H9 (cell line): ENCODE data around the gene RBM38. TPM values are rescaled to one million over a fixed set of nuclear protein-coding genes. Genes with fewer than 3 reads are reported as not detected.

Experiments
- DNase-seq: peaks from one replicate; pipeline ENCODE4 v3.0.0-alpha.2; 2017
- H2AFZ ChIP-seq: one replicate; pipeline ENCODE4 v1.6.1; 2013; ENCODE audit warnings: mild to moderate bottlenecking, low read length, control low read depth, moderate library complexity
- H2AK5ac ChIP-seq: 2 replicates; pipeline ENCODE4 v1.6.1; 2013; ENCODE audit warnings: low read length, control low read depth, mixed read lengths; ENCODE audit not compliant: insufficient read length
- H2BK120ac ChIP-seq: one replicate; pipeline ENCODE4 v1.6.1; 2013; ENCODE audit warnings: low read depth, mild to moderate bottlenecking, low read length, control low read depth, inconsistent platforms; ENCODE audit not compliant: poor library complexity, severe bottlenecking
- H2BK12ac ChIP-seq: 2 replicates; pipeline ENCODE4 v1.6.1; 2013; ENCODE audit warnings: low read length, control low read depth, mixed read lengths, low read depth; ENCODE audit not compliant: insufficient read length
- H2BK15ac ChIP-seq: 2 replicates; pipeline ENCODE4 v1.6.1; 2013; ENCODE audit warnings: low read depth, low read length, control low read depth
- H2BK20ac ChIP-seq: one replicate; pipeline ENCODE4 v1.6.1; 2013; ENCODE audit warnings: low read depth, mild to moderate bottlenecking, low read length, control low read depth, inconsistent platforms; ENCODE audit not compliant: poor library complexity, severe bottlenecking
- H2BK5ac ChIP-seq: 2 replicates; pipeline ENCODE4 v1.6.1; 2013; ENCODE audit warnings: low read length, control low read depth, mixed read lengths; ENCODE audit not compliant: insufficient read length
- H3K14ac ChIP-seq: 2 replicates; pipeline ENCODE4 v1.6.1; 2013; ENCODE audit warnings: low read length, control low read depth; ENCODE audit not compliant: insufficient read depth
- H3K18ac ChIP-seq: 2 replicates; pipeline ENCODE4 v1.6.1; 2013; ENCODE audit warnings: low read depth, mild to moderate bottlenecking, mixed read lengths, low read length, control low read depth; ENCODE audit not compliant: insufficient read length
- H3K23ac ChIP-seq: 2 replicates; pipeline ENCODE4 v1.6.1; 2013; ENCODE audit warnings: low read length, control low read depth, mixed read lengths, low read depth; ENCODE audit not compliant: insufficient read length
- H3K23me2 ChIP-seq: 2 replicates; pipeline ENCODE4 v1.6.1; 2013; ENCODE audit warnings: low read depth, mild to moderate bottlenecking, mixed read lengths, low read length, control low read depth; ENCODE audit not compliant: insufficient read length, poor library complexity, severe bottlenecking
- H3K27ac ChIP-seq: 2 replicates; pipeline ENCODE4 v1.5.1; 2013; ENCODE audit warnings: low read length, control low read depth, mixed read lengths, low read depth; ENCODE audit not compliant: insufficient read length
- H3K27me3 ChIP-seq: 2 replicates; pipeline ENCODE4 v1.6.1; 2013; ENCODE audit warnings: low read length, control low read depth, inconsistent platforms; ENCODE audit not compliant: insufficient read depth
- H3K4ac ChIP-seq: 2 replicates; pipeline ENCODE4 v1.6.1; 2013; ENCODE audit warnings: low read depth, mild to moderate bottlenecking, control low read depth, inconsistent platforms, low read length, moderate library complexity
- H3K4me1 ChIP-seq: 2 replicates; pipeline ENCODE4 v1.6.1; 2013; ENCODE audit warnings: low read length, control low read depth, inconsistent platforms; ENCODE audit not compliant: insufficient read depth
- H3K4me2 ChIP-seq: 2 replicates; pipeline ENCODE4 v1.6.1; 2013; ENCODE audit warnings: low read length, control low read depth, mixed read lengths; ENCODE audit not compliant: insufficient read length, insufficient read depth
- H3K56ac ChIP-seq: 2 replicates; pipeline ENCODE4 v1.6.1; 2013; ENCODE audit warnings: low read depth, mild to moderate bottlenecking, mixed read lengths, low read length, control low read depth; ENCODE audit not compliant: insufficient read length
- H3K79me1 ChIP-seq: 2 replicates; pipeline ENCODE4 v1.6.1; 2013; ENCODE audit warnings: low read depth, mild to moderate bottlenecking, moderate library complexity, low read length, control low read depth, inconsistent platforms; ENCODE audit not compliant: insufficient read depth, poor library complexity, severe bottlenecking
- H3K79me2 ChIP-seq: 2 replicates; pipeline ENCODE4 v1.6.1; 2013; ENCODE audit warnings: low read length, control low read depth, inconsistent platforms; ENCODE audit not compliant: insufficient read depth
- H3K9ac ChIP-seq: 2 replicates; pipeline ENCODE4 v1.6.1; 2013; ENCODE audit warnings: low read length, control low read depth, mixed read lengths; ENCODE audit not compliant: insufficient read length; ENCODE audit errors: extremely low read depth
- H3K9me3 ChIP-seq: one replicate; pipeline ENCODE4 v1.6.1; 2013; ENCODE audit warnings: low read depth, low read length, inconsistent platforms; ENCODE audit not compliant: control insufficient read depth
- H3T11ph ChIP-seq: one replicate; pipeline ENCODE4 v1.6.1; 2013; ENCODE audit warnings: mild to moderate bottlenecking, low read length, control low read depth, inconsistent platforms
- H4K20me1 ChIP-seq: one replicate; pipeline ENCODE4 v1.6.1; 2013; ENCODE audit not compliant: control insufficient read depth, insufficient read length, insufficient read depth
- H4K5ac ChIP-seq: 2 replicates; pipeline ENCODE4 v1.6.1; 2013; ENCODE audit warnings: low read depth, mild to moderate bottlenecking, mixed read lengths, low read length, control low read depth; ENCODE audit not compliant: insufficient read length
- H4K8ac ChIP-seq: replicated peaks from 2 replicates; pipeline ENCODE4 v1.6.1; 2013; ENCODE audit warnings: low read length, control low read depth, mixed read lengths, low read depth; ENCODE audit not compliant: insufficient read length
- H4K91ac ChIP-seq: 2 replicates; pipeline ENCODE4 v1.6.1; 2013; ENCODE audit warnings: low read depth, mild to moderate bottlenecking, moderate library complexity, mixed read lengths, low read length, control low read depth; ENCODE audit not compliant: insufficient read length
- H3K27ac Mint-ChIP-seq, 3 experiments: 2 replicates in 2 of 3; 3 replicates in 1 of 3; pipeline ENCODE4 v1.8.0; 2020 to 2021; ENCODE audit warnings: mixed read lengths in 3 of 3, mild to moderate bottlenecking in 1 of 3, moderate library complexity in 1 of 3
- H3K27me3 Mint-ChIP-seq: 2 replicates; pipeline ENCODE4 v1.8.0; 2021; ENCODE audit warnings: low read depth, mild to moderate bottlenecking, moderate library complexity, mixed read lengths
- H3K36me3 Mint-ChIP-seq, 3 experiments: 2 replicates in 2 of 3; 3 replicates in 1 of 3; pipeline ENCODE4 v1.8.0; 2020 to 2021; ENCODE audit warnings: low read depth in 3 of 3, mixed read lengths in 3 of 3; ENCODE audit not compliant: insufficient read depth in 1 of 3
- H3K4me1 Mint-ChIP-seq, 2 experiments: 2 replicates each; pipeline ENCODE4 v1.8.0; 2020; ENCODE audit warnings: mixed read lengths in 2 of 2
- H3K4me3 Mint-ChIP-seq, 2 experiments: 2 replicates in 1 of 2; 3 replicates in 1 of 2; pipeline ENCODE4 v1.8.0; 2020 to 2021; ENCODE audit warnings: mild to moderate bottlenecking in 2 of 2, mixed read lengths in 2 of 2, moderate library complexity in 1 of 2
- H3K9me3 Mint-ChIP-seq, 2 experiments: 2 replicates in 1 of 2; 3 replicates in 1 of 2; pipeline ENCODE4 v1.8.0; 2020; ENCODE audit warnings: mild to moderate bottlenecking in 2 of 2, mixed read lengths in 2 of 2, moderate library complexity in 1 of 2
- CTCF ChIP-seq: fragments of 200-600 bp; sonication (generic); conservative IDR thresholded peaks from 3 replicates; pipeline ENCODE4 v1.8.0; 2021; ENCODE audit warnings: antibody characterized with exemption, mild to moderate bottlenecking
- WGBS: extraction: QIAGEN DNeasy Blood & Tissue Kit; methylation state at CpG from one replicate; pipeline ENCODE4 v1.1.7; 2013; ENCODE audit warnings: missing lambda C conversion rate, low lambda C conversion rate, mixed read lengths; ENCODE audit not compliant: insufficient read length; ENCODE audit errors: extremely low coverage; 5-methylcytosine and 5-hydroxymethylcytosine counted together
- total RNA-seq: library from RNA; stranded (reverse); gene quantifications from 2 replicates; pipeline ENCODE4 v1.2.1, GENCODE V29; 2021

Gene RBM38
- total RNA-seq, 1 experiment from 2014 or later, result 66.8 TPM

- Mint-ChIP-seq H3K4me3 (0 out of 5 replicates have a peak overlapping the region, but pooled peaks of 1 of the 2 experiments have one; percentile 42), H3K27me3 (no peaks in the 10 kb centered on the region)
- no peak overlapping the region for H3K27ac ChIP-seq
Measured at GRCh38 chr20:57396212-57396983, 5.2 kb downstream of the RBM38 start.

More at GRCh38 chr20:57396212-57396983, 5.2 kb downstream of the RBM38 start:
- Histone ChIP-seq H2BK12ac (no peak overlapping the region), H3K27me3 (no peaks in the 10 kb centered on the region), H3K56ac (no peak overlapping the region), H4K91ac (no peak overlapping the region), H2BK15ac (no peak overlapping the region), H4K20me1 (no peaks in the 10 kb centered on the region), H3K4me1 (no peaks in the 10 kb centered on the region), H3K4ac (no peak overlapping the region), H4K5ac (no peak overlapping the region), H2BK20ac (no peak overlapping the region), H3K79me2 (no peaks in the 10 kb centered on the region; the same call in 1 of the 2 replicates), H3K9ac (no peak overlapping the region), H2BK120ac (no peak overlapping the region), H2BK5ac (no peak overlapping the region), H3K9me3 (no peaks in the 10 kb centered on the region), H2AFZ (no peak overlapping the region), H2AK5ac (no peak overlapping the region), H3K4me2 (no peak overlapping the region), H3K14ac (no peak overlapping the region), H3K18ac (no peak overlapping the region), H4K8ac (no peak overlapping the region), H3K79me1 (peaks cover 6% of the 10 kb centered on the region), H3K23me2 (peaks cover 6% of the 10 kb centered on the region), H3K23ac (no peak overlapping the region), H3T11ph (no peak overlapping the region)
- peaks cover 34 to 67% (median 67%) of the 10 kb centered on the region in 3 experiments for H3K36me3 Mint-ChIP-seq
- no peaks in the 10 kb centered on the region for H3K9me3 Mint-ChIP-seq
- peaks cover 38 to 51% of the 10 kb centered on the region in 2 experiments for H3K4me1 Mint-ChIP-seq
- TF ChIP-seq CTCF, result no peak
- WGBS, result no CpG with 5 or more reads among the region's 16 CpGs
- peak overlapping the region; percentile 90 to 94 (median 92) for H3K27ac Mint-ChIP-seq
- DNase-seq, result no peak
